Fibroblast of the aortic adventitia (primary cell): ENCODE measurements around the gene AUTS2. TPM values are rescaled to one million over a fixed set of nuclear protein-coding genes. Genes with fewer than 3 reads are reported as not detected.

Experiments used
- DNase-seq: peaks from one replicate; pipeline ENCODE4 v3.0.0-alpha.2; 2010; ENCODE audit warnings: low read depth
- H3K4me3 ChIP-seq: 2 replicates; pipeline ENCODE4 v1.5.1; 2011; ENCODE audit warnings: low read depth, mild to moderate bottlenecking, control low read depth, low read length, moderate library complexity
- total RNA-seq: library from RNA; depleted of rRNA; stranded (reverse); fragments of >200 nt; gene quantifications from 2 replicates; pipeline ENCODE4 v1.2.3, GENCODE V29; 2012; ENCODE audit warnings: low replicate concordance
- TF ChIP-seq, protein P1 (sequence below): IDR thresholded peaks from 2 replicates; pipeline ENCODE4 v1.5.1; 2011; ENCODE audit warnings: mild to moderate bottlenecking, low read length, control low read depth, inconsistent platforms; ENCODE audit not compliant: insufficient read depth

AUTS2 gene
- total RNA-seq, 1 donor: 10.7 TPM

DNA sequence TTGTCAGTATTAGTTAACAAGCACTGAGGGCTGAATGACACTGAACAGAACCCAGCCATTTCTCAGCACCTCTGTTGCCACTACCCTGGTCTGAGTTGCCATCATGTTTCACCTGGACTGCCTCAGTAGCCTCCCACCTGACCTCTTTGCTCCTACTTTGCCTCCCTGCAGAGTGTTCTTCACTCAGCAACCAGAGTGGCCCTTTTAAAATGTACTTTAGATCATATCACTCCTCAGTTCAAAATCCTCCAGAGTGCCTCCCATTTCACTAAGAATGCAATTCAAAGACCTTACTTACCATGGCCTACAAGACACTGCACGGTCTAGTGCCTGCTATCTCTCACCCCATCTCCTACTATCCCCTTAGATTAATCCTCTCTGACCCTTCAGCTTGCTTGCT lies 214.5 kb downstream of the AUTS2 start:
- DNase-seq: no peak
- H3K4me3 ChIP-seq: no peak overlapping the region
- TF ChIP-seq, protein P1, sequence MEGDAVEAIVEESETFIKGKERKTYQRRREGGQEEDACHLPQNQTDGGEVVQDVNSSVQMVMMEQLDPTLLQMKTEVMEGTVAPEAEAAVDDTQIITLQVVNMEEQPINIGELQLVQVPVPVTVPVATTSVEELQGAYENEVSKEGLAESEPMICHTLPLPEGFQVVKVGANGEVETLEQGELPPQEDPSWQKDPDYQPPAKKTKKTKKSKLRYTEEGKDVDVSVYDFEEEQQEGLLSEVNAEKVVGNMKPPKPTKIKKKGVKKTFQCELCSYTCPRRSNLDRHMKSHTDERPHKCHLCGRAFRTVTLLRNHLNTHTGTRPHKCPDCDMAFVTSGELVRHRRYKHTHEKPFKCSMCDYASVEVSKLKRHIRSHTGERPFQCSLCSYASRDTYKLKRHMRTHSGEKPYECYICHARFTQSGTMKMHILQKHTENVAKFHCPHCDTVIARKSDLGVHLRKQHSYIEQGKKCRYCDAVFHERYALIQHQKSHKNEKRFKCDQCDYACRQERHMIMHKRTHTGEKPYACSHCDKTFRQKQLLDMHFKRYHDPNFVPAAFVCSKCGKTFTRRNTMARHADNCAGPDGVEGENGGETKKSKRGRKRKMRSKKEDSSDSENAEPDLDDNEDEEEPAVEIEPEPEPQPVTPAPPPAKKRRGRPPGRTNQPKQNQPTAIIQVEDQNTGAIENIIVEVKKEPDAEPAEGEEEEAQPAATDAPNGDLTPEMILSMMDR: no peak

DNA sequence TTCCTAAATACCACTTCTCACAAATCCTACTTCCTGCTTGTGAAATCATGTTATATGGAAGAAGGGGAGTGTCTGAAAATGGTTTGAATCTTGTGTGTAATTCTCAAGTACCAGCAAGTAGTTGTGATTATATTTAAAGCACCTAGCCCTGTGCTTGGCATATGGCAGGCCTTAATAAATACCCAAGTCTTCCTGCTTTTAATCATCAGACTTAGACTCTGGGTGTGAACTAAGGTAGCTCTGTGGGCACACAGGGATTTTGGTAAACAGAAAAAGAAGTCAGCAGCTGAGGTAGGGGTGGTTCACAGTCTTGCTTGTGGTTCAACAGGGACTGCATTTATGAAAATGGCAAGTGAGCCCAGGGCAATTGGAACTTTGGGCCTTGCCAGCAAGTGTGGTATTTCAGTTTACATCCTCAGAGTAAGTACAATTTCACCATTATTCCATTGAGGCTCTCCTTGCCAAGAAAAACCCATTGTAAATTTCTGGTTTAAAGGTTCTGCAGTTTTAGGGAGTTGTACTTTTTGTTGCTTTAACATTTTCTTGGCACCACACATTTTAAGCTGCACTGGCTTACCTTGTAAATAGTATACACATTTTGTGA lies 215.5 kb downstream of the AUTS2 start:
- TF ChIP-seq, protein P1: no peak
- H3K4me3 ChIP-seq: no peak overlapping the region
- peak; percentile 15 for DNase-seq

DNA sequence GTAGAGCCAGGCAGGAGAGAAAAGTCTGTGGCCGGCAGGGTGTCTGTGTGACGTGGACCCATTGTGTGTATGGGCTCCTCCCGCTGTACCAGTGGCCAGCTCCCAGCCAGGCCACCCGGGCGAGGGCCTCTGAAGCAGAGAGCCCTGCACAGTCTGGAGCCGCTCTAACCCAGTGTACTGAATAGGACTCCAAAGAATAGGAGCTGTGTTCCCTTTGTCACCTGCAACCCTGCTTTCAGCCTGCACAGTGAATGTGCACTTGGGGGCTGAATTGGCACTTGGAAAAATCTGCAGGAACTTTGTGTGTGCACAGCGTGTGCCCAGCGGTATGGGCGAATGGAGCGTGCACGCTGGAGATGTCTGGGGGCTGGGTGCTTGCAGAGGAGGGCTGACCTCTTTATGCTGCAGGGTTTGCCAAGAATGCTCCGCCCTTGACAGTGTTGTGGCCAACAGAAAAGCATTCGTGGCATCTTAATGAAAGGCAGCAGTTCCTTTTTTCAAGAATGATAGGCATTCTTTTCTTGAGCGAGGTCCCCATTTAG lies 216.2 kb downstream of the AUTS2 start:
- TF ChIP-seq, protein P1: no peak
- DNase-seq: peak; percentile 73
- H3K4me3 ChIP-seq: no peak overlapping the region

DNA sequence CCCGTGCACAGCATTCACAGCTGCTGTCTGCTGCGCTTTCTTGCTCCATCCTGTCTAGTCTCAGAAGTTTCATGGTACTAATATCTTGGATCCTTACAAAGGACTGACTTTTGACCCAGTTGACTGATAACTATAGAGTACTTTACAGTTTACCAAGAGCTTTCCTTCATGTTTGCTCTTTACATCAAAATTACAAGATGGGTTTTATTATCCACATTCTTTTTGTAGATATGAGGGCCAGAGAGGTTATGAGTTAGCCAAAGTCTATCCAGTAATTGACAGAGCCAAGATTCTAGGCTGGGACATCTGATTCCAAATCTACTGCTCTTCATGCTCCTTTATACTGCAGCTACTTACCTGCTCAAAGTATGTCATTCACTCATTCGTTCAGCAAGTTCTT lies 218.2 kb downstream of the AUTS2 start:
- no peak overlapping the region for H3K4me3 ChIP-seq
- no peak for DNase-seq
- TF ChIP-seq, protein P1: no peak

DNA sequence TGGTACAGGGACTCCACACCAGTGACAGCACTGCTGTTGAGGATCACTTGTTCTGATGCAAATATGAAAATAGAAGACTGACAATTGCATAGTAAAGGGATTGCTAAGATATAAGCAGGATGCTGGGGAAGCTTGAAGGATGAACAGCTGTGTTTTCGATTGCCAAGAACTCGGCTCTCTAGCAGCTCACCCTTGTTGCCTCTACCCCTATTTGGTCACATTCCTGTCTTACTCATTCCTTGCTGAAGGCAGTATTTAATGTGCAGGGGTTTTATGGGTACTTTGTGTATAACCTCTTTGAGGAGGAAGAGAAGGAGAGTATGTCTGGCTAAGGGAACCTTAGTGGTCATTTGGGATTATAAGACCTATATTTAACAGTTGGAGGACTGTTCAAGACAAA lies 218.8 kb downstream of the AUTS2 start:
- TF ChIP-seq, protein P1: no peak
- H3K4me3 ChIP-seq: no peak overlapping the region
- peak; percentile 57 for DNase-seq

DNA sequence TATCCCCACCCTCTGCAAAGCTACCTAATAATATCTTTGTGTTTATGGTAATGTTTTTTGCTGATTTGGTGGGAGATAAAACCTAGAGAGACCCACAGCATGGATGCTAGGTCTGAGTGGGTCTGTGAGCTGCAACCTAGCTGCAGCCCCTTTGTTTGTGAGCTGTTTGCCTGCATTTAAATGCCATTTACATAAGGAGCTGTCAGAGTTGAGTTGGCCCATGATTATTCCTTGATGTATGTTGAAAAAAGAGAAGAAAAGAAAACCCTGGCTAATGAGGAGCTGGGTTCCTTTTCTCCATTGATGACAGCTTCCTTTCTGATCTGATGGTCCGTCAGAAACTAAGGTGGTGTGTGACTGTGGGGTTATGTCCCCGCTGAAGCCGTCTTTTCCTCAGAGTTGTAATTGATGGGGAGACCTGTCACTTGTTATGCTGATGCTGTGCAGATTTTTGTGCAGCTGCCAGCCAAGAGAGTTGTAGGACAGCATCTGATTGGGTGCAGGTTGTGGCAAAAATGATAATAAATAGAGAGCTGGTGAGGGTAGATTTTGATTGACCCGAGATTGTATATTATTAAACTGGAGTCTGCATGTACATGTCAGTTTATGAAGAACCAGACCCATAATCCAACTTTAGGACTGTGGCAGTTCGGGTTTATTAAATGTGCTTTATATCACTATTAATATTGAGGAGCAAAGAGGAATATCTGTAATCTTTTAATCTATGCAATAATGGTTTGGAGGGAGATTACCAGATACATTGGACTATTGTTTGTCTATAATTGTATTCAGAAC lies 219.8 kb downstream of the AUTS2 start:
- TF ChIP-seq, protein P1: no peak
- no peak for DNase-seq
- H3K4me3 ChIP-seq: no peak overlapping the region
